Brain microvascular endothelial cell (primary cell): Measurements from ENCODE around the gene TDRD12.

ENCODE experiments used
- DNase-seq: peaks from one replicate; pipeline ENCODE4 v3.0.0-alpha.2; 2020
- H3K27ac ChIP-seq: fragments of 250-450 bp; sonication (Bioruptor Pico); 2 replicates; pipeline ENCODE4 v1.5.1; 2020; ENCODE audit warnings: mild to moderate bottlenecking, moderate library complexity
- H3K27me3 ChIP-seq: fragments of 250-450 bp; sonication (Bioruptor Pico); replicated peaks from 2 replicates; pipeline ENCODE4 v1.5.1; 2020; ENCODE audit warnings: mild to moderate bottlenecking
- H3K36me3 ChIP-seq: fragments of 250-450 bp; sonication (Bioruptor Pico); replicated peaks from 2 replicates; pipeline ENCODE4 v1.5.1; 2020; ENCODE audit warnings: mild to moderate bottlenecking
- H3K4me3 ChIP-seq: 2 replicates; pipeline ENCODE4 v1.5.1; 2011; ENCODE audit warnings: low read depth, mild to moderate bottlenecking, control low read depth, low read length, moderate library complexity
- in situ Hi-C: cut with HindIII; loops from 2 replicates; pipeline ENCODE4 v1.10.0; 2017; ENCODE audit warnings: low sequenced_read_pairs, low pct_ligation_motif_present
- TF ChIP-seq, protein P1 (sequence below): IDR thresholded peaks from 2 replicates; pipeline ENCODE4 v1.5.1; 2011; ENCODE audit warnings: low read depth, mild to moderate bottlenecking, moderate library complexity, low read length, control low read depth, inconsistent platforms; ENCODE audit errors: missing control alignments

The TDRD12 gene

DNA sequence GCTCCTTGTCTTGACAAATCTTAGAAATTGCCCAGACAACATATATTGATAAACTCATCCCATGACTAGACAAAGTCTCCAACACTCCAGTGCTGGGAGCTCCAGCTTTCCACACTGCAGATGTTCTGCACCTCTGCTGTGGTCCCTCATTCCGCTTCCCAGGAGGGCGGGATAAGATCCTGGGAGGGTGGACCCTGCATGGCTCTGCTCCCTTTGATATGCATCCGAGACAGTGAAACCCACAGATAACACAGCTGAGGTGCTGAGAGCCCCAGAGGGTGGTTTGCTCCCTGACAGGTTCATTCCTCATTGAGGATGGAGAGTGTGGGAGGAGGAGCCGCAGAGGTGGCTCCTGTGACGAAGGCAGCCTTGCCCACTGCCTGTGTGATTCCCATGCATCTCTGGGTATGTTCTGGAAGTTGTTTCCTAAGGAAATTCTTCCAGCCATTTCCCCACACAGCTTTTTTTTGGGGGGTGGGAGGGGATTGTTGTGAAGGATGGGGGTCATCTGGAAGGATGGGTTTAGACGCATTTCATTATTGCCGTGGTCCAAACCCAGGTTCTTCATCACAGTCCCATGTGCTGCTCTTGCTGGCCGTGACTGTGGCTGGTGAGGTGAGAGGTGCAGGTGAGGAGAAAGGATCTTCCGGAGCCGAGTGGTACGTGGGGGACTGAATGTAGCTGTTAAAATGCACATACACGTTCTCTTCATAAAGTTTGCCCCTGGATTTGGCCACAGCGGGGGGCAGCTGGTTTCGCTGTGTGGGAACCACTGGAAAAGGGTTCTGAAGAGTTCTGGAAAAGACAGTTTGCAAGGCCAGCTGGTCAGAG is 103.6 kb downstream of the TDRD12 start:
- no peaks in the 10 kb centered on the region for H3K27me3 ChIP-seq
- no peak for DNase-seq
- TF ChIP-seq, protein P1, sequence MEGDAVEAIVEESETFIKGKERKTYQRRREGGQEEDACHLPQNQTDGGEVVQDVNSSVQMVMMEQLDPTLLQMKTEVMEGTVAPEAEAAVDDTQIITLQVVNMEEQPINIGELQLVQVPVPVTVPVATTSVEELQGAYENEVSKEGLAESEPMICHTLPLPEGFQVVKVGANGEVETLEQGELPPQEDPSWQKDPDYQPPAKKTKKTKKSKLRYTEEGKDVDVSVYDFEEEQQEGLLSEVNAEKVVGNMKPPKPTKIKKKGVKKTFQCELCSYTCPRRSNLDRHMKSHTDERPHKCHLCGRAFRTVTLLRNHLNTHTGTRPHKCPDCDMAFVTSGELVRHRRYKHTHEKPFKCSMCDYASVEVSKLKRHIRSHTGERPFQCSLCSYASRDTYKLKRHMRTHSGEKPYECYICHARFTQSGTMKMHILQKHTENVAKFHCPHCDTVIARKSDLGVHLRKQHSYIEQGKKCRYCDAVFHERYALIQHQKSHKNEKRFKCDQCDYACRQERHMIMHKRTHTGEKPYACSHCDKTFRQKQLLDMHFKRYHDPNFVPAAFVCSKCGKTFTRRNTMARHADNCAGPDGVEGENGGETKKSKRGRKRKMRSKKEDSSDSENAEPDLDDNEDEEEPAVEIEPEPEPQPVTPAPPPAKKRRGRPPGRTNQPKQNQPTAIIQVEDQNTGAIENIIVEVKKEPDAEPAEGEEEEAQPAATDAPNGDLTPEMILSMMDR: no peak
- H3K36me3 ChIP-seq: no peaks in the 10 kb centered on the region
- H3K4me3 ChIP-seq: no peak overlapping the region
- in situ Hi-C loops: no loop called here
- H3K27ac ChIP-seq: no peak overlapping the region

- in situ Hi-C loops: no loop called here
- no peak for DNase-seq
- Histone ChIP-seq H3K36me3 (no peaks in the 10 kb centered on the region), H3K4me3 (no peak overlapping the region), H3K27me3 (no peaks in the 10 kb centered on the region), H3K27ac (no peak overlapping the region)
- TF ChIP-seq, protein P1: no peak
These were observed 104.2 kb downstream of the TDRD12 start for GRCh38 chr19:32823747-32824102.

GRCh38 chr19:32824191-32824751 is 104.7 kb downstream of the TDRD12 start:
- Histone ChIP-seq H3K27ac (no peak overlapping the region), H3K27me3 (no peaks in the 10 kb centered on the region), H3K36me3 (no peaks in the 10 kb centered on the region), H3K4me3 (no peak overlapping the region)
- in situ Hi-C loops: no loop called here
- DNase-seq: no peak
- TF ChIP-seq, protein P1: no peak

- Histone ChIP-seq H3K36me3 (no peaks in the 10 kb centered on the region), H3K27ac (no peak overlapping the region), H3K4me3 (no peak overlapping the region), H3K27me3 (no peaks in the 10 kb centered on the region)
- TF ChIP-seq, protein P1: no peak
- DNase-seq: no peak
- in situ Hi-C loops: no loop called here
These were observed 105.5 kb downstream of the TDRD12 start for GRCh38 chr19:32824916-32825608.

- Histone ChIP-seq H3K27me3 (no peaks in the 10 kb centered on the region), H3K36me3 (no peaks in the 10 kb centered on the region), H3K27ac (no peak overlapping the region), H3K4me3 (no peak overlapping the region)
- no peak for DNase-seq
- TF ChIP-seq, protein P1: no peak
- in situ Hi-C loops: no loop called here
These were observed 108.6 kb downstream of the TDRD12 start for GRCh38 chr19:32828139-32828538.
